ENCODE results near the gene PAQR5.

DNA sequence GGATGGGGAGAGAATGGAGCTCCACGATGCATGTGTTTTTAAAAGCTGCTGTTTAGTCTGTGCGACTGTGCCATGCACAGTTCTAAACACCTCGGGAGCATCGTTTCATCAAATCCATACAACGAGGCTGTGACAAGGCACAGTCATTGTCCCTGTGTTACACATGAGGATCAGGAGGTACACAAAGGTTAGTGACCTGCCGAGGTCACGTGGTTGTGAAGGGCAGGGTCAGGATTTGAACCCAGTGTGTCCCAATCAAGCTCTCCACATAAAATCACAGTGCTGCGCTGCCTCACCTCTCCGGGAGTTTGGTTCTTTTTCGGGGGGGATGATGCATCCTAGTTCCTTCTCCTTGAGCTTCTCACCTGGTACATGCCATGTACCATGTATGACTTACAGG, 96.7 kb downstream of the PAQR5 start:
- TF ChIP-seq, protein P1, sequence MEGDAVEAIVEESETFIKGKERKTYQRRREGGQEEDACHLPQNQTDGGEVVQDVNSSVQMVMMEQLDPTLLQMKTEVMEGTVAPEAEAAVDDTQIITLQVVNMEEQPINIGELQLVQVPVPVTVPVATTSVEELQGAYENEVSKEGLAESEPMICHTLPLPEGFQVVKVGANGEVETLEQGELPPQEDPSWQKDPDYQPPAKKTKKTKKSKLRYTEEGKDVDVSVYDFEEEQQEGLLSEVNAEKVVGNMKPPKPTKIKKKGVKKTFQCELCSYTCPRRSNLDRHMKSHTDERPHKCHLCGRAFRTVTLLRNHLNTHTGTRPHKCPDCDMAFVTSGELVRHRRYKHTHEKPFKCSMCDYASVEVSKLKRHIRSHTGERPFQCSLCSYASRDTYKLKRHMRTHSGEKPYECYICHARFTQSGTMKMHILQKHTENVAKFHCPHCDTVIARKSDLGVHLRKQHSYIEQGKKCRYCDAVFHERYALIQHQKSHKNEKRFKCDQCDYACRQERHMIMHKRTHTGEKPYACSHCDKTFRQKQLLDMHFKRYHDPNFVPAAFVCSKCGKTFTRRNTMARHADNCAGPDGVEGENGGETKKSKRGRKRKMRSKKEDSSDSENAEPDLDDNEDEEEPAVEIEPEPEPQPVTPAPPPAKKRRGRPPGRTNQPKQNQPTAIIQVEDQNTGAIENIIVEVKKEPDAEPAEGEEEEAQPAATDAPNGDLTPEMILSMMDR (IDR thresholded peaks at IDR 0.05) = no peak
- TF ChIP-seq CBFB (CRISPR knock-in tag; IDR thresholded peaks at IDR 0.05; ENCODE audit: low read depth) = no peak
- TF ChIP-seq, protein P2, sequence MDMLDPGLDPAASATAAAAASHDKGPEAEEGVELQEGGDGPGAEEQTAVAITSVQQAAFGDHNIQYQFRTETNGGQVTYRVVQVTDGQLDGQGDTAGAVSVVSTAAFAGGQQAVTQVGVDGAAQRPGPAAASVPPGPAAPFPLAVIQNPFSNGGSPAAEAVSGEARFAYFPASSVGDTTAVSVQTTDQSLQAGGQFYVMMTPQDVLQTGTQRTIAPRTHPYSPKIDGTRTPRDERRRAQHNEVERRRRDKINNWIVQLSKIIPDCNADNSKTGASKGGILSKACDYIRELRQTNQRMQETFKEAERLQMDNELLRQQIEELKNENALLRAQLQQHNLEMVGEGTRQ (CRISPR knock-in tag; IDR thresholded peaks at IDR 0.05) = no peak
- no peak for TF ChIP-seq SP1 (CRISPR knock-in tag; conservative IDR thresholded peaks at IDR 0.05)
- no peak for TF ChIP-seq ZNF263 (CRISPR knock-in tag; IDR thresholded peaks at IDR 0.05; ENCODE audit: low read depth)
- TF ChIP-seq, protein P3, sequence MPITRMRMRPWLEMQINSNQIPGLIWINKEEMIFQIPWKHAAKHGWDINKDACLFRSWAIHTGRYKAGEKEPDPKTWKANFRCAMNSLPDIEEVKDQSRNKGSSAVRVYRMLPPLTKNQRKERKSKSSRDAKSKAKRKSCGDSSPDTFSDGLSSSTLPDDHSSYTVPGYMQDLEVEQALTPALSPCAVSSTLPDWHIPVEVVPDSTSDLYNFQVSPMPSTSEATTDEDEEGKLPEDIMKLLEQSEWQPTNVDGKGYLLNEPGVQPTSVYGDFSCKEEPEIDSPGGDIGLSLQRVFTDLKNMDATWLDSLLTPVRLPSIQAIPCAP (CRISPR knock-in tag; IDR thresholded peaks at IDR 0.05) = no peak
- no peak for TF ChIP-seq JUN (CRISPR knock-in tag; IDR thresholded peaks at IDR 0.05)
- TF ChIP-seq ESRRA (CRISPR knock-in tag; IDR thresholded peaks at IDR 0.05; ENCODE audit: borderline replicate concordance) = no peak
- no peak for TF ChIP-seq TEAD4 (CRISPR knock-in tag; IDR thresholded peaks at IDR 0.05)
- no peak for TF ChIP-seq TCF7 (CRISPR knock-in tag; IDR thresholded peaks at IDR 0.05; ENCODE audit: low read depth)
- TF ChIP-seq NFYB (CRISPR knock-in tag; conservative IDR thresholded peaks at IDR 0.05; ENCODE audit: low read depth) = no peak
- TF ChIP-seq, protein P4, sequence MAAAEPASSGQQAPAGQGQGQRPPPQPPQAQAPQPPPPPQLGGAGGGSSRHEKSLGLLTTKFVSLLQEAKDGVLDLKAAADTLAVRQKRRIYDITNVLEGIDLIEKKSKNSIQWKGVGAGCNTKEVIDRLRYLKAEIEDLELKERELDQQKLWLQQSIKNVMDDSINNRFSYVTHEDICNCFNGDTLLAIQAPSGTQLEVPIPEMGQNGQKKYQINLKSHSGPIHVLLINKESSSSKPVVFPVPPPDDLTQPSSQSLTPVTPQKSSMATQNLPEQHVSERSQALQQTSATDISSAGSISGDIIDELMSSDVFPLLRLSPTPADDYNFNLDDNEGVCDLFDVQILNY (CRISPR knock-in tag; IDR thresholded peaks at IDR 0.05) = no peak

All from WTC11 (cell line).